NCI-H146 (cell line): ENCODE results near the gene ALDOB.
"Not testable (repeated sequence)": the region's sequence is repeated elsewhere in the genome, so short reads cannot be mapped to it uniquely, and the experiment has no call there.

ENCODE experiments used
- DNase-seq: peaks from one replicate; lab custom pipeline; 2025; lab: John Stamatoyannopoulos, UW

Gene ALDOB

DNA sequence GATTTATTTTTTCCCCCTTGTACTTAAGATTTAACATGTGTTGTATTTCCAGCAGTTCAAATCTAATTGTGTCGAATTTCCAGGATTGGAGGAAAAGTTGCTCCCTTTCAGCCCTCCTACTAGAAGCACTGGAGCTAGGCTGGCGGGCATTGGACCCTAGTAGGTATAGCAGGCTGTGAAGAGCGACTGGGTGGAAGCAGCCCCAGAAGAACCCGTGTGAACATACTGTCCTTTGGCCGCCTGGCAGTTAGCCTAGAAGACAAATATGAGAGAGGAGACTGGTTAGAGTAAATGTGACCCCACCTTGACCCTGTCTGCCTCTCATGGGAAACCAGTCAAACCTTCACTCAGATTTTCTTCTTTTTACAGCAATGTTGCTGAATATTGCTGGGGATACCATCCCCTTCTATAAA lies 13.9 kb downstream of the ALDOB start:
- DNase-seq = no peak

DNA sequence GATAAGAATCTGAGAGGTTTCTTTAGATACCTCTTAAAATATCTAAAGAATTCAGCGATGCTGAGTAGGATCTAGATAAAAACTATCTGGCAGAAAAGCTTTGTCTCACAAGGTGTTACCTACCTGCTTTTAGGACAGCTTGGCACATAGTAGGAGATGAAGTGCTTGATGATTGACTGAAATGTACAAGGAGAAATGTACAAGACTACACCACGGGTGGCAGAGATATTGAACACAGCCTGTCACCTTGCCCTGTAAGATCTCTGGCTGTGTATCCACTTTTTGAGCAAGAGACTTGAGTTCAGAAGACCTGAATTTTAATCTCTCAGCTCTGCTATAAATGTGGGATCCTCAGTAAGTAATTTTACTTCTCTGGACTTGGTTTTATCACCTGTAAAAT lies 15.7 kb downstream of the ALDOB start:
- no peak for DNase-seq

GRCh38 chr9:101418518-101419430 lies 16.8 kb downstream of the ALDOB start:
- no peak for DNase-seq

DNA sequence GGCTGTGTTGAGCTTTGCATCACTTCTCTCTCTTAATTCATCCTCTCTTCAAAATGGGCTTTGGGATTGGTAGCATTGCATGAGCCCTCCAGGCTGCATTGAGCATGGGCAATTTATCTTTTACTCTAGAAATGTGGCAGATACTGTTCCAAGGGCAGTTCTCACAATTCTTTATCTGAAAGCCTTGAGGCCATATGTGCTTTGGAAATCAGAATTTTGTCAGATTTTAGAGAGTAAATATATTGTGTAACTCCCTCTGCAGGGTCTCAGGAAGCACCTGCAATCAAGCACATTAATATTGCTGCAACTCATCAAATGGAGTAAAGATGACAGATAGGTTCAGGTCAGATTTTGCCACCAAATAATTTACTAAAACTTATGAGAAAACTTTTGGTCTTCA lies 17.6 kb downstream of the ALDOB start:
- no peak for DNase-seq

GRCh38 chr9:101417389-101417788 lies 18.2 kb downstream of the ALDOB start:
- DNase-seq = no peak

GRCh38 chr9:101415578-101415977 lies 20.0 kb downstream of the ALDOB start:
- no peak for DNase-seq

DNA sequence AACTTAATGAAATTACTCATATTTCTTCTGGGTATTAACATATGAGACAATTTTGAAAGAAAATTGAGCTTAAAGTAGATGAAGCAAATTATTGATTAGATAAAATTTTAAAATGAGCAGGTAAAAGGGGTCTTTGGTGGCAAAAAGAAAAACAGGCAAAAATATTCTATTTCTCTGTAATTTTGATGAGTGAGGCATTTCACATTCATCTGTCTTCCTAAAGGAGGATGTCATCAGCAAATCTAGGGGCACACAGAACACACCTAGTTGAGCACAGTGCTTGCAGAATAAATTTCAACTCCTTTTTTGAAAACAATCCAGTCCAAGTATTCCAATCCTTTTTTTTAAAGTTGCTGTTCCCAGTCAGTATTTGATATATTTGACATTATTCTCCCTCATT lies 20.7 kb downstream of the ALDOB start:
- no peak for DNase-seq

DNA sequence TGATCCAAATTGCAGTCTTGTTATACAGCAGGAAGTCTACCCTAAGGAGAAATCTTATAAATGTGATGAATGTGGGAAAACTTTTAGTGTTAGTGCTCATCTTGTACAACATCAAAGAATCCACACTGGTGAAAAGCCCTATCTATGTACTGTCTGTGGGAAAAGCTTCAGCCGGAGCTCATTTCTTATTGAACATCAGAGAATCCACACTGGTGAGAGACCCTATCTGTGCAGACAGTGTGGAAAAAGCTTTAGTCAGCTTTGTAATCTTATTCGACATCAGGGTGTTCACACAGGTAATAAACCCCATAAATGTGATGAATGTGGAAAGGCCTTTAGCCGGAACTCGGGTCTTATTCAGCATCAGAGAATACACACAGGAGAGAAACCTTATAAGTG lies 26.5 kb downstream of the ALDOB start:
- DNase-seq = no peak

DNA sequence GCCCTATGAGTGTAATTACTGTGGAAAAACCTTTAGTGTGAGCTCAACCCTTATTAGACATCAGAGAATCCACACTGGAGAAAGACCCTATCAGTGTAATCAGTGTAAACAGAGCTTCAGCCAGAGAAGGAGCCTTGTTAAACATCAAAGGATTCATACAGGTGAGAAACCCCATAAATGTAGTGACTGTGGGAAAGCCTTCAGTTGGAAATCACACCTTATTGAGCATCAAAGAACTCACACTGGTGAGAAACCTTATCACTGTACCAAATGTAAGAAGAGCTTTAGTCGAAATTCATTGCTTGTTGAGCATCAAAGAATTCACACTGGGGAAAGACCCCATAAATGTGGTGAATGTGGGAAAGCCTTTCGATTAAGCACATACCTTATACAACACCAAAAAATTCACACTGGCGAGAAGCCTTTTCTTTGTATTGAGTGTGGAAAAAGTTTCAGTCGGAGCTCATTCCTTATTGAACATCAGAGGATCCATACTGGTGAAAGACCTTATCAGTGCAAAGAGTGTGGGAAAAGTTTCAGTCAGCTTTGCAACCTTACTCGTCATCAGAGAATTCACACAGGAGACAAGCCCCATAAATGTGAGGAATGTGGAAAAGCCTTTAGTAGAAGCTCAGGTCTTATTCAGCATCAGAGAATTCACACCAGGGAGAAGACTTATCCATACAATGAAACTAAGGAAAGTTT lies 27.0 kb downstream of the ALDOB start:
- no peak for DNase-seq

DNA sequence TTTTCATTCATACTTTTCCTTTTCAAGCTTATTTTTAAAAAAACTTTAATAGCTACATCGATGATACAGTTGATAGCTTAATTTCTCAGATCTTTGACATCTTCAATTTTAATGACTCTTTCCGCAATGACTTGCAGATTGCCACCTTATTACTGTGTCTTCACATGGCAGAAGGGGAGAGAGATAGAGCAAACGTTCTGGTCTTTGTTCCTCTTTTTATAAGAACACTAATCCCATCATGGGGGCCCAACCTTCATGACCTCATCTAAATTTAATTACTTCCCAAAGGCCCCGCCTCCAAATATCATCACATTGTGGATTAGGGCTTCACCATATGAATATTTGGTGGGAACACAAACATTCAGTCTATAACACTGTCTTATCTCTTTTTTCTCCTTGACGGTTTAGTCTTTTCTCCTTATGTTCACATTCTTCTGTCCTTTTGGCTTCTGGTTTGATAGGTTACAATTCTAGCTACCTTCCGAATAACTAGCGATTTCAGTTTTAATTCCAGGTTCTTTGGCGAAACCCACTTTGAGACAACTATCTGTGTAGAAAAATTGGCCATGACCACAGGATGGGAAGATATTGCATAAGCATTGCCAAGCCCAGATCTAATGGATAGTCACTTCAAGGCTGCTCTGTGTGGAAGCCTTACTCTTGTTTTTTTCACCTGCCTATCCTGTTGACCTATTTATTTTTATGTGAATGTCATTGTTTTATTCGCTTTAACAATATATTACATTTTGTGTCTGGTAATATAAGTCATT lies 31.9 kb downstream of the ALDOB start:
- DNase-seq = no peak

GRCh38 chr9:101400120-101400519 lies 35.5 kb downstream of the ALDOB start:
- no peak for DNase-seq

DNA sequence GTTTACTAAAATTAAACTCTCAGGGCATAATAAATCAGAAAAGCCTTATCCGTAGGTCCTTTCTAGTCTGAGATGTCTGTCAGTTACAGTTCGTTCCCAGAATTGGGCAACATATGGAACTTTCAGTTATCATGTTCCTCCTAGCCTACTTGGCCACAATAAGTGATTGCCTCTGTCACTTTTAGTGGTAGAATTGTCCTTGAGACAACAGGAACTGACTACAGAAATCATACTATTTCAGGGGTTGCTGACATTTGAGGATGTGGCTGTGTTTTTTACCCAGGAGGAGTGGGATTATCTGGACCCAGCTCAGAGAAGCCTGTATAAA lies 36.0 kb downstream of the ALDOB start:
- no peak for DNase-seq

DNA sequence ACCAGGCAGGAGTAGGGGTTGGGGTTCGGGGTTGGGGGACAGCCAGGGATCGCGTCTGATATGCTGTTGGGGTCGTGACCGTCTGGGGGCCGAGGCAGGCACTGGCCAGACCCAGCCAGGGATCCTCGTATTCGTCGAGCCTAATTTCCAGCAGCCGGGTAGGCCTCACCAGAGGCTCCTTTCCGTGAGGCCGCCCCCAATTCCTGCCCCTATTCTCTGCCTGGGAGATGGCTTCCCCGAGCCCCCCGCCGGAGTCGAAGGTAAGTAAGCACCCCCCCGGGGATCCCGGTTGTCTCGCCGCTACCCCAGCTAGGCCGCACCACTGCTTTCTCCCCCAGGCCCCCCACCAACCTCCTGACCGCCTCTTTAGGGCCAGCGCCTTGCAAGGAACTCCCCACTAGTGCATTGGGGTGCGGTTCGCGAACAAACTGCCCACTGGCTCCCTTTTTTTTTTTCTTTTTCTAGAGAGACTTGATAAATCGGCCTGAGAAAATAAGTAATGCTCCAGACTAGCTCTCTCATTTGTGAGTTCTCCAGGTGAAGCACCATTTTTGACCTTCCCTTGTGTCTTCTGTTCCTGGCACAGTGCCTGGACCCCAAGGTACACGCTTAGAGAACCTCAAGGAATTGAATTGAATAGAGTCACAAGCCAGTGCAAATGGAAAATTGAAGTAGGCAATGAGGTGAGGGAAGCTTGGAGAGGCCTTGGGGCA lies 36.5 kb downstream of the ALDOB start:
- peak; percentile 39 for DNase-seq

DNA sequence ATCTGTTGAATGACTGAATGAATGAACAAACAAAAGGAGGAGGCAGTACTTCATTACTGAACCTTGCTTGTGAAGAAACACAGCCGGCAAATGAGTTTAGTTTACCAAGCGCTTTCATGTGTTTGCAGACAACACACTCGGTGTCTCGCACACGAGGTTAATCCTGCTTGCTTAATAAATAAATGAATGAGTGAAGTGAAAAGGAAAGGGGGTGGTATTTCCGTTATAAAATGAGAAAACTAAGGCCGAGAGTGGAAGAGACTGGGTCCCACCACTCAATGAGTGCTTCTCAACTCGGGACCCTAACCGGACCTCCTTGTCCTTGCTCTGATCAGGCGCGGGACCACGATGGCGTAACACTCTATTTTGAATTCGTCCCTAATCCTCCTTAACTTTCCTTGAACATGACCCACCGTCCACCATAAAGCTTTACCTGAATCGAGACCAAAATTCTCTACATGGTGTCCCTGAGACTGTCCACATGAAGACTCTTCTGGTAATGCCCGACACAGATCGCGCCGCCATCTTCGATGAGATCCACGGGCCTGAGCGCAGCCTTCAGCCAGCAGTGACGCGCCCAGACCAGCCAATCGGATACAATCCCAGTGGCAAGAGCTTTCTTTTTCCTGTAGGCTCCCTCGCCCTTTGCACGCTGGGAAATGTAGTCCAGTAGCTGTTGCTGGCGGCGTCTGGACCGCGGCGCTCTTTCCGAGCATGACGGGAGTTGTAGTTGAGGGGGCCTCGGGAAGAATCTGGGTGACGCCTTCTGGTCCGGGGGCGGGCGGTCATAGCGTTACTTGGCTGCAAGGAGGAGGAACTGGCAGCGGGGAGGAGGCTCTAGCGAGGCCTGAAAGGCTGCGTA lies 37.3 kb downstream of the ALDOB start, which contains the start of the genes MRPL50 and ZNF189:
MRPL50 (minus strand) TSS at position 551 of the 862 bp plus-strand sequence; CDS start at position 525, 26 bp downstream.
ZNF189 (plus strand) TSS at position 784 of the 862 bp plus-strand sequence. CDS start 306 bp downstream, outside the sequence.
- peak; percentile 96 for DNase-seq

DNA sequence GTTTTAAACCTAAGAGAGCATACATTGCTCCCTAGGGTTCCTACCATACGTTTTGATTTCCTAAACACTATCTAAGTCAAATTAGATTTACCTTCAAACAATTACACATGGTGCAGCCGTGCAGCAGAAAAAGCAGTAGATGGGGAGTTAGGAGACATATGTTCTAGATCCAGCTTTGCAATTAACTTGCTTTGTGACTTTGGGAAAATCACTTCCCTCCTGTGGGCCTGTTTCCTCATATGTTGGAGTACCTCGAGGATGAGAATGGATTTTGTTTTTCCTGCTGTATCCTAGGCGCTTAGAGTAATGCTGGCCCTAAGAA lies 37.9 kb downstream of the ALDOB start:
- peak; percentile 5 for DNase-seq

DNA sequence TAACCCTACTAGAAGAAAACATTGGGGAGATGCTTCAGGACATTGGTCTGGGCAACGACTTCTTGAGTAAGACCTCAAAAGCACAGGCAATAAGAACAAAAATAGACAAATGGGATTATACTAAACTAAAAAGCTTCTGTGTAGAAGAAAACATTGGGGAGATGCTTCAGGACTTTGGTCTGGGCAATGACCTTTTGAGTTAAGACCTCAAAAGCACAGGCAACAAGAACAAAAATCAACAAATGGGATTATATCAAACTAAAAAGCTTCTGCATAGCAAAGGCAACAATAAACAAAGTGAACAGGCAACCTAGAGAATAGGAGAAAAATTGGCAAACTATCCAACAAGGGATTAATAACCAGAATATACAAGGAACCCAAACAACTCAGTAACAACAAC lies 40.9 kb downstream of the ALDOB start:
- no peak for DNase-seq

- no peak for DNase-seq
Observed at GRCh38 chr9:101393135-101393534, 42.4 kb downstream of the ALDOB start.

DNA sequence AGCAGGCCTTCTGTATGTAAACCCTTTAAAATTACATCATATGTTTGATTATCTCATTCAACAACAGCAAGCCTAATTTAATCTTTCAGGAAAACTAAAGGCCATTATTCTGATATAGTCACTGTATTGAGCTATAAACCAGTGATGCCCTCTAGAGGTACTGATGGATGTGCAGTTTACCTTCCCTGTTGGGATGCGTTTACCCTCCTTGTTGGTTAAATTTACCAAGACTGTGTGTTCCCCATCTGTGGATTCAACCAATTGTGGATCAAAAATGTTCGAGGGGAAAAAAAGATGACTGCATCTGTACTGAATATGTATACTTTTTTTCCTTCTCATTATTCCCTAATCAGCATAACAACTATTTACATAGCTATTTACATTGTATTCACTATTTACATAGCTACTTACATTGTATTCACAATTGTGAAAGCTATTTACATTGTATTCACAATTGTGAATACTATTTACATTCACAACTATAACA lies 47.0 kb downstream of the ALDOB start:
- DNase-seq = peak; percentile 29

- DNase-seq = peak; percentile 70
Observed at GRCh38 chr9:101387871-101388506, 47.6 kb downstream of the ALDOB start.

- not testable (repeated sequence) for DNase-seq
Observed at GRCh38 chr9:101384873-101385536, 50.6 kb downstream of the ALDOB start, which contains the start of gene BAAT. TSS of gene BAAT (minus strand) at chr9:101385006. CDS start at chr9:101371404, 13,602 bp downstream.
